Amniotic epithelial cell (primary cell): ENCODE results near the gene CYP2A6.
"Not testable (repeated sequence)": the region's sequence is repeated elsewhere in the genome, so short reads cannot be mapped to it uniquely, and the experiment has no call there.

ENCODE experiments used
- DNase-seq: peaks from one replicate; pipeline ENCODE4 v3.0.0-alpha.2; 2010; ENCODE audit warnings: low read depth

CYP2A6 gene

GRCh38 chr19:40850277-40850676, at the start of gene CYP2A6:
Gene CYP2A6, minus strand, starts transcription at chr19:40850447. Its CDS starts 21 bp downstream, at chr19:40850426.
- DNase-seq: not testable (repeated sequence)

- not testable (repeated sequence) for DNase-seq
Measured at GRCh38 chr19:40899964-40900363, 49.7 kb upstream of the CYP2A6 start.

- DNase-seq: peak; percentile 47
Measured at GRCh38 chr19:40896843-40897789, 46.9 kb upstream of the CYP2A6 start.

GRCh38 chr19:40896418-40896796, 46.2 kb upstream of the CYP2A6 start:
- DNase-seq: no peak

GRCh38 chr19:40893112-40893511, 42.9 kb upstream of the CYP2A6 start:
- no peak for DNase-seq

- no peak for DNase-seq
Measured at GRCh38 chr19:40889366-40889765, 39.1 kb upstream of the CYP2A6 start.

- DNase-seq: no peak
Measured at GRCh38 chr19:40888191-40888590, 37.9 kb upstream of the CYP2A6 start.

GRCh38 chr19:40884187-40884931, 34.1 kb upstream of the CYP2A6 start:
- DNase-seq: not testable (repeated sequence)

- not testable (repeated sequence) for DNase-seq
Measured at GRCh38 chr19:40882062-40882461, 31.8 kb upstream of the CYP2A6 start, which contains the start of gene CYP2A7. Gene CYP2A7, minus strand, starts transcription at chr19:40882231. Its CDS starts 21 bp downstream, at chr19:40882210.

- DNase-seq: not testable (repeated sequence)
Measured at GRCh38 chr19:40879349-40879748, 29.1 kb upstream of the CYP2A6 start.

- not testable (repeated sequence) for DNase-seq
Measured at GRCh38 chr19:40875526-40875951, 25.3 kb upstream of the CYP2A6 start.

GRCh38 chr19:40874874-40875273, 24.6 kb upstream of the CYP2A6 start:
- DNase-seq: not testable (repeated sequence)

GRCh38 chr19:40873873-40874272, 23.6 kb upstream of the CYP2A6 start:
- DNase-seq: not testable (repeated sequence)

- no peak for DNase-seq
Measured at GRCh38 chr19:40872209-40872608, 22.0 kb upstream of the CYP2A6 start.

- DNase-seq: no peak
Measured at GRCh38 chr19:40867701-40868100, 17.5 kb upstream of the CYP2A6 start.

- peak; percentile 39 for DNase-seq
Measured at GRCh38 chr19:40864739-40865496, 14.7 kb upstream of the CYP2A6 start.

- DNase-seq: peak; percentile 85
Measured at GRCh38 chr19:40862785-40863184, 12.5 kb upstream of the CYP2A6 start.

- DNase-seq: no peak
Measured at GRCh38 chr19:40862333-40862732, 12.1 kb upstream of the CYP2A6 start.

GRCh38 chr19:40858109-40858508, 7.9 kb upstream of the CYP2A6 start:
- DNase-seq: no peak

GRCh38 chr19:40852467-40853152, 2.4 kb upstream of the CYP2A6 start:
- DNase-seq: not testable (repeated sequence)

GRCh38 chr19:40846722-40847121, 3.5 kb downstream of the CYP2A6 start:
- not testable (repeated sequence) for DNase-seq
